Measurements from ENCODE around the gene GP9.

- TF ChIP-seq CTCF (IDR thresholded peaks at IDR 0.05) (no peak), POLR2AphosphoS5 (IDR thresholded peaks at IDR 0.05) (no peak), POLR2A (IDR thresholded peaks at IDR 0.05) (no peak)
Measured at GRCh38 chr3:129104051-129104450, 43.5 kb downstream of the GP9 start.

Measured in suprapubic skin (tissue), 4 donors.